Progenitor cell of endocrine pancreas (in vitro differentiated cells): Measurements from ENCODE around the gene URM1. TPM values are rescaled to one million over a fixed set of nuclear protein-coding genes. Genes with fewer than 3 reads are reported as not detected.

Experiments used
- DNase-seq: peaks from one replicate; pipeline ENCODE4 v3.0.0; 2021; ENCODE audit warnings: low spot score; ENCODE audit not compliant: unreplicated experiment
- H3K27ac Mint-ChIP-seq: 2 replicates; pipeline ENCODE4 v1.8.0; 2021; ENCODE audit warnings: mild to moderate bottlenecking, moderate library complexity, mixed read lengths
- H3K27me3 Mint-ChIP-seq: 2 replicates; pipeline ENCODE4 v1.8.0; 2021; ENCODE audit warnings: mixed read lengths
- H3K36me3 Mint-ChIP-seq: 2 replicates; pipeline ENCODE4 v1.8.0; 2022; ENCODE audit warnings: mixed read lengths; ENCODE audit not compliant: insufficient read depth
- H3K4me1 Mint-ChIP-seq: 2 replicates; pipeline ENCODE4 v1.8.0; 2021; ENCODE audit warnings: low read depth, mixed read lengths
- H3K4me3 Mint-ChIP-seq: 2 replicates; pipeline ENCODE4 v1.8.0; 2021; ENCODE audit warnings: low read depth, mild to moderate bottlenecking, moderate library complexity, mixed read lengths
- H3K9me3 Mint-ChIP-seq: 2 replicates; pipeline ENCODE4 v1.8.0; 2021; ENCODE audit warnings: low read depth, mixed read lengths
- CTCF ChIP-seq: fragments of 200-600 bp; sonication (generic); IDR thresholded peaks from one replicate; pipeline ENCODE4 v1.5.0; 2021; ENCODE audit warnings: antibody characterized with exemption, mild to moderate bottlenecking; ENCODE audit not compliant: unreplicated experiment
- microRNA-seq: library from miRNA; unstranded; fragments of <30 nt; microRNA quantifications from one replicate; pipeline ENCODE4 v1.1.0, GENCODE V29; 2020; ENCODE audit warnings: borderline number of aligned reads; ENCODE audit not compliant: unreplicated experiment
- total RNA-seq: library from RNA; stranded (reverse); gene quantifications from 2 replicates; pipeline ENCODE4 v1.2.1, GENCODE V29; 2021

Gene URM1
- total RNA-seq, 1 donor from 2014 or later: 54.4 TPM

GRCh38 chr9:128431207-128431606 is 60.0 kb downstream of the URM1 start:
- no peaks in the 10 kb centered on the region for H3K4me1 Mint-ChIP-seq
- H3K36me3 Mint-ChIP-seq: no peaks in the 10 kb centered on the region
- no peak overlapping the region for H3K4me3 Mint-ChIP-seq
- no peaks in the 10 kb centered on the region for H3K9me3 Mint-ChIP-seq
- no peak for DNase-seq
- no peak overlapping the region for H3K27ac Mint-ChIP-seq
- no peaks in the 10 kb centered on the region for H3K27me3 Mint-ChIP-seq
- TF ChIP-seq CTCF: no peak

GRCh38 chr9:128434340-128434739 is 63.2 kb downstream of the URM1 start:
- no peak for TF ChIP-seq CTCF
- Mint-ChIP-seq H3K27ac (no peak overlapping the region), H3K27me3 (no peaks in the 10 kb centered on the region), H3K9me3 (no peaks in the 10 kb centered on the region), H3K36me3 (no peaks in the 10 kb centered on the region), H3K4me3 (no peak overlapping the region), H3K4me1 (no peaks in the 10 kb centered on the region)
- no peak for DNase-seq

- no peaks in the 10 kb centered on the region for H3K27me3 Mint-ChIP-seq
Measured at GRCh38 chr9:128435611-128436010, 64.4 kb downstream of the URM1 start.

GRCh38 chr9:128438343-128439109 is 67.4 kb downstream of the URM1 start:
- Mint-ChIP-seq H3K36me3 (no peaks in the 10 kb centered on the region), H3K4me1 (no peaks in the 10 kb centered on the region), H3K4me3 (no peak overlapping the region), H3K27ac (no peak overlapping the region), H3K27me3 (peaks cover 2% of the 10 kb centered on the region), H3K9me3 (no peaks in the 10 kb centered on the region)
- peak; percentile 89 for TF ChIP-seq CTCF
- DNase-seq: peak; percentile 78

More at GRCh38 chr9:128435611-128436010, 64.4 kb downstream of the URM1 start:
- Mint-ChIP-seq H3K9me3 (no peaks in the 10 kb centered on the region), H3K36me3 (no peaks in the 10 kb centered on the region), H3K27ac (no peak overlapping the region), H3K4me1 (no peaks in the 10 kb centered on the region), H3K4me3 (no peak overlapping the region)
- DNase-seq: no peak
- no peak for TF ChIP-seq CTCF

GRCh38 chr9:128439273-128439672 is 68.1 kb downstream of the URM1 start:
- Mint-ChIP-seq H3K9me3 (no peaks in the 10 kb centered on the region), H3K4me3 (no peak overlapping the region), H3K27ac (no peak overlapping the region), H3K36me3 (no peaks in the 10 kb centered on the region), H3K4me1 (no peaks in the 10 kb centered on the region), H3K27me3 (peaks cover 2% of the 10 kb centered on the region)
- DNase-seq: no peak
- TF ChIP-seq CTCF: no peak

Small RNA genes within 50 kb of the gene (microRNA-seq; reads per million reads assigned to microRNA genes)
- gene MIR219B: not detected

Other genes with a start within 250 kb of the URM1 start
- 60.4 and 61.5 TPM in 2 replicates for gene PTGES2, start 243.6 kb upstream of the URM1 start, total RNA-seq
- gene LCN2, start 221.9 kb upstream of the URM1 start, total RNA-seq: not detected in 2 replicates
- gene BBLN, start 211.1 kb upstream of the URM1 start, total RNA-seq: 57.3 and 62.5 TPM in 2 replicates
- 155 and 164 TPM in 2 replicates for gene CIZ1, start 179.8 kb upstream of the URM1 start, total RNA-seq
- 34.1 and 38.0 TPM in 2 replicates for gene DNM1, start 168.0 kb upstream of the URM1 start, total RNA-seq
- gene GOLGA2, start 95.4 kb upstream of the URM1 start, total RNA-seq: 87.0 and 108 TPM in 2 replicates
- gene SWI5, start 95.1 kb upstream of the URM1 start, total RNA-seq: 18.8 and 20.7 TPM in 2 replicates
- 29.2 and 31.6 TPM in 2 replicates for gene TRUB2, start 48.9 kb upstream of the URM1 start, total RNA-seq
- gene COQ4, start 48.5 kb upstream of the URM1 start, total RNA-seq: 64.5 and 68.5 TPM in 2 replicates
- 26.4 and 28.3 TPM in 2 replicates for gene SLC27A4, start 30.8 kb upstream of the URM1 start, total RNA-seq
- 19.6 and 25.6 TPM in 2 replicates for gene CERCAM, start 49.5 kb downstream of the URM1 start, total RNA-seq
- 38.6 and 45.0 TPM in 2 replicates for gene ODF2, start 84.6 kb downstream of the URM1 start, total RNA-seq
- gene GLE1, start 133.3 kb downstream of the URM1 start, total RNA-seq: 19.0 and 19.6 TPM in 2 replicates
- 448 and 450 TPM in 2 replicates for gene SPTAN1, start 181.2 kb downstream of the URM1 start, total RNA-seq